Smooth muscle cell (in vitro differentiated cells): ENCODE data around the gene PI4K2A. TPM values are rescaled to one million over a fixed set of nuclear protein-coding genes. Genes with fewer than 3 reads are reported as not detected.

ENCODE experiments used
- DNase-seq: peaks from one replicate; lab custom pipeline; 2025; ENCODE audit not compliant: unreplicated experiment; lab: John Stamatoyannopoulos, UW
- H2AFZ ChIP-seq: fragments of 200-600 bp; sonication (generic); 2 replicates; pipeline ENCODE4 v1.6.0; 2016; ENCODE audit warnings: antibody characterized with exemption, low read depth, mild to moderate bottlenecking
- H3F3A ChIP-seq: fragments of 200-600 bp; sonication (generic); 2 replicates; pipeline ENCODE4 v1.6.0; 2017; ENCODE audit warnings: antibody characterized with exemption, low read depth
- H3K27ac ChIP-seq: fragments of 200-600 bp; sonication (generic); 2 replicates; pipeline ENCODE4 v1.5.1; 2016; ENCODE audit warnings: low read depth, mild to moderate bottlenecking
- H3K27me3 ChIP-seq: fragments of 200-600 bp; sonication (generic); 2 replicates; pipeline ENCODE4 v1.6.1; 2016; ENCODE audit warnings: low read depth, mild to moderate bottlenecking
- H3K36me3 ChIP-seq: fragments of 200-600 bp; sonication (generic); 2 replicates; pipeline ENCODE4 v1.5.1; 2016; ENCODE audit warnings: low read depth
- H3K4me1 ChIP-seq: fragments of 200-600 bp; sonication (generic); 2 replicates; pipeline ENCODE4 v1.5.1; 2016; ENCODE audit warnings: low read depth
- H3K4me2 ChIP-seq: fragments of 200-600 bp; sonication (generic); 2 replicates; pipeline ENCODE4 v1.6.0; 2016; ENCODE audit warnings: mild to moderate bottlenecking
- H3K4me3 ChIP-seq: fragments of 200-600 bp; sonication (generic); 2 replicates; pipeline ENCODE4 v1.5.1; 2016; ENCODE audit warnings: mild to moderate bottlenecking
- H3K79me2 ChIP-seq: fragments of 200-600 bp; sonication (generic); 2 replicates; pipeline ENCODE4 v1.6.0; 2016; ENCODE audit warnings: low read depth, mild to moderate bottlenecking
- H3K9ac ChIP-seq: fragments of 200-600 bp; sonication (generic); 2 replicates; pipeline ENCODE4 v1.6.0; 2016; ENCODE audit warnings: low read depth
- H3K9me3 ChIP-seq: fragments of 200-600 bp; sonication (generic); replicated peaks from 2 replicates; pipeline ENCODE4 v1.5.1; 2016; ENCODE audit warnings: low read depth
- H4K20me1 ChIP-seq: fragments of 200-600 bp; sonication (generic); 2 replicates; pipeline ENCODE4 v1.6.0; 2016; ENCODE audit warnings: low read depth
- WGBS: methylation state at CpG from one replicate; pipeline ENCODE4 v1.1.7; 2016; ENCODE audit warnings: low lambda C conversion rate; 5-methylcytosine and 5-hydroxymethylcytosine counted together
- polyA plus RNA-seq: library from polyadenylated mRNA; unstranded; fragments of >200 nt; fragmentation: Nextera tagmentation; extraction: Ambion mirVana; gene quantifications from 2 replicates; pipeline ENCODE4 v1.2.1, GENCODE V29; 2016
- total RNA-seq: library from RNA; depleted of rRNA; stranded (reverse); fragments of >200 nt; gene quantifications from 2 replicates; pipeline ENCODE4 v1.2.3, GENCODE V29; 2014
- TF ChIP-seq, protein P1 (sequence below): fragments of 200-600 bp; sonication (generic); IDR thresholded peaks from 2 replicates; pipeline ENCODE4 v1.5.1; 2017; ENCODE audit warnings: borderline replicate concordance, mild to moderate bottlenecking, antibody characterized with exemption; ENCODE audit not compliant: insufficient read depth, poor library complexity, severe bottlenecking

The PI4K2A gene
- total and polyA plus RNA-seq, 2 experiments from 2014 or later: 20.8 to 21.0 TPM

DNA sequence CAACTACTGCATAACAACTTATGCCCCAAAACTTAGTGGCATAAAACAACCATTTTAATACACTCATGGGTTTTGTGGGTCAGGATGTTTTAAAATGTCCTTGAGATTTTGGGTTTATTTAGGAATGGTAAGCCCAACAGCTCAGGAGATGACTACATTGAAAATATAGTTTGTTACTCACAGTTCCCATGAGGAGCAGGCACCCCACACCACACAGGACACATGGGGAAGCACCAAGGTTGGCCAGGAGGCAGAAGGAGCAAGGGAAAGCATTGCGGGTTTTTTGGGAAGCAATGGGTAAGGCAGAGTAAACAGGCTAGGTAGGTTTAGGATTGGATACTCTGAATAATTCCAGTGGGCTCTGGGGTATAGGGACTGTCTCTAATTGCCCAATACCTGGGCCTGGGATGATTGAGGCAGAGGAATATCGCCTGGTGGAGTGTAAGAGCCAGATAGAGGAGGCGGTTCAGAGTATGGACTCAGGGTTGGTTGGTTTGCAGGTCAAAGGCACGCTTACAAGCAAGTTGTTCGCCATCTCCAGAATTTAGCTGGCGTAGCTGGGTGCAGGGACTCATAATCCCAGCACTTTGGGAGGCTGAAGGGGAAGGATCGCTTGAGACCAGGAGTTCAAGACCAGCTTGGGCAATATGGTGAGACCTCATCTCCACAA, 63.1 kb downstream of the PI4K2A start:
- 93% methylated on average over 7 of the region's 7 CpGs for WGBS
- H4K20me1 ChIP-seq: no peaks in the 10 kb centered on the region
- H3K79me2 ChIP-seq: no peaks in the 10 kb centered on the region
- no peak overlapping the region for H2AFZ ChIP-seq
- H3K36me3 ChIP-seq: no peaks in the 10 kb centered on the region
- H3K4me3 ChIP-seq: no peak overlapping the region
- H3K4me2 ChIP-seq: no peak overlapping the region
- no peaks in the 10 kb centered on the region for H3F3A ChIP-seq
- no peak overlapping the region for H3K27ac ChIP-seq
- no peaks in the 10 kb centered on the region for H3K4me1 ChIP-seq
- H3K27me3 ChIP-seq: no peaks in the 10 kb centered on the region
- TF ChIP-seq, protein P1, sequence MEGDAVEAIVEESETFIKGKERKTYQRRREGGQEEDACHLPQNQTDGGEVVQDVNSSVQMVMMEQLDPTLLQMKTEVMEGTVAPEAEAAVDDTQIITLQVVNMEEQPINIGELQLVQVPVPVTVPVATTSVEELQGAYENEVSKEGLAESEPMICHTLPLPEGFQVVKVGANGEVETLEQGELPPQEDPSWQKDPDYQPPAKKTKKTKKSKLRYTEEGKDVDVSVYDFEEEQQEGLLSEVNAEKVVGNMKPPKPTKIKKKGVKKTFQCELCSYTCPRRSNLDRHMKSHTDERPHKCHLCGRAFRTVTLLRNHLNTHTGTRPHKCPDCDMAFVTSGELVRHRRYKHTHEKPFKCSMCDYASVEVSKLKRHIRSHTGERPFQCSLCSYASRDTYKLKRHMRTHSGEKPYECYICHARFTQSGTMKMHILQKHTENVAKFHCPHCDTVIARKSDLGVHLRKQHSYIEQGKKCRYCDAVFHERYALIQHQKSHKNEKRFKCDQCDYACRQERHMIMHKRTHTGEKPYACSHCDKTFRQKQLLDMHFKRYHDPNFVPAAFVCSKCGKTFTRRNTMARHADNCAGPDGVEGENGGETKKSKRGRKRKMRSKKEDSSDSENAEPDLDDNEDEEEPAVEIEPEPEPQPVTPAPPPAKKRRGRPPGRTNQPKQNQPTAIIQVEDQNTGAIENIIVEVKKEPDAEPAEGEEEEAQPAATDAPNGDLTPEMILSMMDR: no peak
- no peaks in the 10 kb centered on the region for H3K9me3 ChIP-seq
- no peak for DNase-seq
- H3K9ac ChIP-seq: no peak overlapping the region

DNA sequence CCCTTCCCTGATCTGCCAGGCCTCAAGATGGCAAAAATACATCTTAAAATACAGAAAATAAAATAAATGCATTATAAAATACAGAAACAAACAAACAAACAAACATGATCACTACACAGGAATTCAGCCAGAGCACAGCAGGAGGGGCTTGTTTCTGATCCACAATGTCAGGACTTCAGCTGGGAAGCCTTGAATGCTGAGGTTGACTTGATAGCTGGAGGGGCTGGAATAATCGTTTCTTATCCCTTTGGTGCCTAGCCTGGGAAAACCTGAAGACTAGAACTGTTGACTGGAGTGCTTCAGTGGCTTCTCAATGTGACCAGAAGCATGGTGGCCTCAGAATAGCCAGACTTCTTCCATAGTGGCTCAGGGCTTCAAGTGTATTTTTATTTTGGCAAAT, 63.9 kb downstream of the PI4K2A start:
- no peaks in the 10 kb centered on the region for H3K27me3 ChIP-seq
- no peaks in the 10 kb centered on the region for H3K79me2 ChIP-seq
- H3K36me3 ChIP-seq: no peaks in the 10 kb centered on the region
- 90% methylated on average over 1 of the region's 1 CpG for WGBS
- H3K4me3 ChIP-seq: no peak overlapping the region
- DNase-seq: no peak
- TF ChIP-seq, protein P1: no peak
- H2AFZ ChIP-seq: no peak overlapping the region
- no peaks in the 10 kb centered on the region for H3F3A ChIP-seq
- no peak overlapping the region for H3K4me2 ChIP-seq
- no peaks in the 10 kb centered on the region for H3K4me1 ChIP-seq
- no peaks in the 10 kb centered on the region for H3K9me3 ChIP-seq
- no peak overlapping the region for H3K9ac ChIP-seq
- H4K20me1 ChIP-seq: no peaks in the 10 kb centered on the region
- H3K27ac ChIP-seq: no peak overlapping the region

- no peak overlapping the region for H3K9ac ChIP-seq
- H3K4me2 ChIP-seq: no peak overlapping the region
- H3K9me3 ChIP-seq: no peaks in the 10 kb centered on the region
- TF ChIP-seq, protein P1: no peak
- H3F3A ChIP-seq: no peaks in the 10 kb centered on the region
- no peaks in the 10 kb centered on the region for H4K20me1 ChIP-seq
- no peaks in the 10 kb centered on the region for H3K79me2 ChIP-seq
- no peak overlapping the region for H3K27ac ChIP-seq
- H3K36me3 ChIP-seq: no peaks in the 10 kb centered on the region
- H3K4me3 ChIP-seq: no peak overlapping the region
- no peaks in the 10 kb centered on the region for H3K4me1 ChIP-seq
- 86% methylated on average over 3 of the region's 3 CpGs for WGBS
- H3K27me3 ChIP-seq: no peaks in the 10 kb centered on the region
- DNase-seq: no peak
- no peak overlapping the region for H2AFZ ChIP-seq
Measured at GRCh38 chr10:97705006-97705670, 64.7 kb downstream of the PI4K2A start.
